Brain microvascular endothelial cell (primary cell): Measurements from ENCODE around the gene GPR37L1.
A peak's percentile ranks its signal among the peaks of the same experiment; 100 is the strongest.
"Not testable (repeated sequence)": the region's sequence is repeated elsewhere in the genome, so short reads cannot be mapped to it uniquely, and the experiment has no call there.

Experiments
- DNase-seq: peaks from one replicate; pipeline ENCODE4 v3.0.0-alpha.2; 2020
- H3K27ac ChIP-seq: fragments of 250-450 bp; sonication (Bioruptor Pico); 2 replicates; pipeline ENCODE4 v1.5.1; 2020; ENCODE audit warnings: mild to moderate bottlenecking, moderate library complexity
- H3K27me3 ChIP-seq: fragments of 250-450 bp; sonication (Bioruptor Pico); replicated peaks from 2 replicates; pipeline ENCODE4 v1.5.1; 2020; ENCODE audit warnings: mild to moderate bottlenecking
- H3K36me3 ChIP-seq: fragments of 250-450 bp; sonication (Bioruptor Pico); replicated peaks from 2 replicates; pipeline ENCODE4 v1.5.1; 2020; ENCODE audit warnings: mild to moderate bottlenecking
- H3K4me3 ChIP-seq: 2 replicates; pipeline ENCODE4 v1.5.1; 2011; ENCODE audit warnings: low read depth, mild to moderate bottlenecking, control low read depth, low read length, moderate library complexity
- CTCF ChIP-seq: IDR thresholded peaks from 2 replicates; pipeline ENCODE4 v1.5.1; 2011; ENCODE audit warnings: low read depth, mild to moderate bottlenecking, moderate library complexity, low read length, control low read depth, inconsistent platforms; ENCODE audit errors: missing control alignments
- in situ Hi-C: cut with HindIII; loops from 2 replicates; pipeline ENCODE4 v1.10.0; 2017; ENCODE audit warnings: low sequenced_read_pairs, low pct_ligation_motif_present

The GPR37L1 gene

DNA sequence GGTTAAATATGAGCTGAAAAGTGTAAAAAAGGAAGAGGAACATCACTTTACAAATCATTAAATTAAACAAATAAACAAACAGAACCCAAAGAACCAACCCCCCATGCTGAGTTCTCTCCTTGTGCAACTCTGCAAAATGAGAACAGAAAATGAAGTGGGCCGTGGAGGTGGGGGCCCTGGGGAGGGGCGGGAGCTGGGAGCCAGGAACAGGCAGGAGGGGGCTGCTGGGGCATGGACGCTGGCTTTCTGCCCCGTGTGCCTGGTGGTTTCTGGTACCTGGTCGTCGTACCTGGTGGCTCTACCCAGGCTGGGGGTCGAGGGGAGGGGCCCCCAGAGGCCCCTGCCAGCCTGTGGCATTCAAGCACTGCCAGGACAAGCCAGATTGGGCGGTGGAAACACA, 10.8 kb downstream of the GPR37L1 start:
- H3K4me3 ChIP-seq, result no peak overlapping the region
- no peaks in the 10 kb centered on the region for H3K27me3 ChIP-seq
- in situ Hi-C loops, result loop anchor here (25.0 kb wide), 1 partner anchor 121 kb away; the partner anchor contains the start of gene ELF3
- no peak for DNase-seq
- H3K27ac ChIP-seq, result no peak overlapping the region
- H3K36me3 ChIP-seq, result peaks cover 22% of the 10 kb centered on the region
- no peak for TF ChIP-seq CTCF

DNA sequence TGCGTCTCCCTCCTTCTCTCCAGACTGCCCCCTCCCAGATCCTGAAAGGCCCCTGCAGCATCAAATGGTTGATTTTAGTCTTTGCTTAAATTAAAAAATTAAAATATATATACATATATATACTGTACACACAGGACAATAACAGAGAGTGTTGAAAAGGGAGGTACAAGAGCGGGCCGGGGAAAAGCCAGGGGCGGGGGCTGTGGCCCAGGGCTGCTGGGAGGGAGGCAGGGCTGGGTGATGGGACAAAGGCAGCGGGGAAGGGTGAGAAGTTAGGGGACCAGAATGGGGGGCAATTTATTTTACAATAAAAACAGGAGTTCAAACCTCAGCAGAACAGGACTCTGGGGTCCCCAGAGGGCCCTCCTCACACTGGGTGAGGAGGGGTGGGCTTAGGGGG, 11.3 kb downstream of the GPR37L1 start:
- Histone ChIP-seq H3K36me3 (peaks cover 22% of the 10 kb centered on the region), H3K27ac (no peak overlapping the region), H3K4me3 (no peak overlapping the region), H3K27me3 (no peaks in the 10 kb centered on the region)
- TF ChIP-seq CTCF, result no peak
- no peak for DNase-seq
- in situ Hi-C loops, result loop anchor here (25.0 kb wide), 1 partner anchor 122 kb away; the partner anchor contains the start of gene ELF3

DNA sequence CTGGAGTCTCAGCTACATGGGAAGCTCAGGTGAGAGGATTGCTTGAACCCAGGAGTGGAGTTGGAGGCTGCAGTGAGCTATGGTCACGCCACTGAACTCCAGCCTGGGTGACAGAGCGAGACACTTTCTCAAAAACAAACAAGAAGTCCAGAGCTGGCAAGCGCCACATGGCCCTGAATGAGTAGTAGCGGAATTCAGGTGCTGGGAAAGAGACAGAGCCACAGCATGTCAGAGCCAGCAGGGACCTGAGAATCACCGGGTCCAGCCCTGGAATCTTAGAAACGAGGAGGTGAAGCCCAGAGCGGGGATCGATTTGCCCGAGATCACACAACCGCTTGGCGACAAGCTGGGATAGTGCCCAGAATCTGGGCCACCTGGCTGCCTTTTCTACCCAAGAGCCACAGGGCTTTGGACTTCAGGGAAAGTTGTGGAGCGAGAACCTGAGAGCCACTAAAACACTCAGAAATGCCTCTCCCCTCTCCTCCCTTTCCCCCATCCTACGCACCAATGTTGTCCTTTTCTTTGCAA, 12.0 kb downstream of the GPR37L1 start:
- no peak for TF ChIP-seq CTCF
- DNase-seq, result no peak
- Histone ChIP-seq H3K4me3 (no peak overlapping the region), H3K27me3 (no peaks in the 10 kb centered on the region), H3K36me3 (peaks cover 22% of the 10 kb centered on the region), H3K27ac (no peak overlapping the region)
- in situ Hi-C loops, result loop anchor here (25.0 kb wide), 1 partner anchor 122 kb away; the partner anchor contains the start of gene ELF3

- H3K27ac ChIP-seq, result no peak overlapping the region
Measured at GRCh38 chr1:202135221-202135721, 12.6 kb downstream of the GPR37L1 start.

DNA sequence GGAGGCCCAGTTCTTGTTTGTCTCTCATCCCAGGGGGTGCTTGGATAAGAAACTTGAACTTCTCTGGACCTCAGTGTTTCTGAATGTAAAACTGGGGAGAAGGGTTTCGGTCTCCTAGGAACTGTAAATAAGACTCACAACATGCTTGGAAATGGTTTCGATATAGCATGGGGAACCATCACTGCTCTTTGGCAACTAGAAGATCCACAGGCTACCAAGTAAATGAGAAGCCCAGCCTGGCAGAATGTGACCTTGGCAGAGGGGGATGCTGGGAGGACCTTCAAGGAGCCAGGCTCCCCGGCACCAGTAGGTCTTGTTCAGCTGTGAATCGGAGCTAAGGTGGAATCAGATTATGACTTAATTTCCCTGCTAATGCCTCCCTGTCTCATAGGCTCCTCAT, 18.1 kb downstream of the GPR37L1 start:
- no peak for DNase-seq
- Histone ChIP-seq H3K27me3 (no peaks in the 10 kb centered on the region), H3K36me3 (peaks cover 3% of the 10 kb centered on the region), H3K4me3 (no peak overlapping the region), H3K27ac (no peak overlapping the region)
- in situ Hi-C loops, result loop anchor here (25.0 kb wide), 1 partner anchor 129 kb away; the partner anchor contains the start of gene ELF3
- TF ChIP-seq CTCF, result no peak

More at GRCh38 chr1:202135221-202135721, 12.6 kb downstream of the GPR37L1 start:
- TF ChIP-seq CTCF, result peak; percentile 91
- peak; percentile 42 for DNase-seq
- in situ Hi-C loops, result loop anchor here (25.0 kb wide), 1 partner anchor 123 kb away; the partner anchor contains the start of gene ELF3
- H3K36me3 ChIP-seq, result peaks cover 22% of the 10 kb centered on the region
- H3K27me3 ChIP-seq, result no peaks in the 10 kb centered on the region
- no peak overlapping the region for H3K4me3 ChIP-seq

DNA sequence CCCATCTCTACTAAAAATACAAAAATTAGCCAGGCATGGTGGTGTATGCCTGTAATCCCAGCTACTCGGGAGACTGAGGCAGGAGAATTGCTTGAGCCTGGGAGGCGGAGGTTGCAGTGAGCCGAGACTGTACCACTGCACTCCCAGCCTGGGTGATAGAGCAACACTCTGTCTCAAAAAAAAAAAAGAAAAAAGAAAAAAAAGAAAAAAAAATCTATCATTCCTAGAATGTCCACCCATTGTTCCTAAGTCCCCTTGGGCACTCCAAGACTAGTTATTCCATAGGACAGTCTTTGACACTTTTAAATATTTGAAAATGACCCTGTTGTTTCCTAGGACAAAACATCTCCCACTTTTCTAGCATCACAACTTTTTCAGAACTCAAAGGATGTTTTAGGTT, 18.8 kb downstream of the GPR37L1 start:
- not testable (repeated sequence) for H3K36me3 ChIP-seq, H3K4me3 ChIP-seq, H3K27ac ChIP-seq, H3K27me3 ChIP-seq, DNase-seq
- in situ Hi-C loops, result loop anchor here (25.0 kb wide), 1 partner anchor 129 kb away; the partner anchor contains the start of gene ELF3
